ENCODE data around the gene CLPTM1L. TPM values are rescaled to one million over a fixed set of nuclear protein-coding genes. Genes with fewer than 3 reads are reported as not detected.

CLPTM1L gene
- total and polyA plus RNA-seq, 9 of the 15 experiments (the other 6 are each of a cell fraction or from before 2014, with no cell fraction given): 3.5 to 217 (median 177) TPM

GRCh38 chr5:1387876-1388275, 43.0 kb upstream of the CLPTM1L start:
- H4K20me1 ChIP-seq (replicated peaks; ENCODE audit: control insufficient read depth, insufficient read depth, low read length): peaks cover 23% of the 10 kb centered on the region
- no peak for FAIRE-seq
- H2AFZ ChIP-seq (ENCODE audit: low read depth, low read length): no peak overlapping the region
- POLR2A ChIA-PET: no interaction called here
- peaks cover 38 to 91% of the 10 kb centered on the region in 2 experiments for H3K27me3 ChIP-seq (ENCODE audit: control insufficient read depth in 2 of 2, insufficient read depth in 2 of 2, low read length in 2 of 2)
- H3K9ac ChIP-seq (ENCODE audit: insufficient read depth in 1 of 2, low read depth in 2 of 2, low read length in 2 of 2): no peak overlapping the region
- H3K4me1 ChIP-seq (replicated peaks in 1 of 2; ENCODE audit: control insufficient read depth in 2 of 2, insufficient read depth in 2 of 2, low read length in 2 of 2): peaks cover 4 to 16% of the 10 kb centered on the region in 2 experiments; a peak in 3 of 5 replicates
- no peaks in the 10 kb centered on the region for H3K9me3 ChIP-seq (replicated peaks; ENCODE audit: control insufficient read depth, insufficient read depth, low read depth, low read length)
- no peak for DNase-seq (ENCODE audit: extremely low read depth in 1 of 4, low spot score in 3 of 4)
- no peak overlapping the region for H3K4me3 ChIP-seq
- H3K79me2 ChIP-seq (ENCODE audit: control insufficient read depth, insufficient read depth, low read length): no peaks in the 10 kb centered on the region
- no peak overlapping the region for H3K27ac ChIP-seq (ENCODE audit: extremely low read depth, low read depth, low read length)
- in situ Hi-C loops (cut with MboI): no loop called here
- H3K9me1 ChIP-seq (ENCODE audit: control insufficient read depth, insufficient read depth, low read length): no peaks in the 10 kb centered on the region
- WGBS (ENCODE audit: insufficient coverage, low coverage, missing lambda C conversion rate): 1% methylated on average over 5 of the region's 5 CpGs
- intact Hi-C loops (cut with micrococcal nuclease): loop anchor here (10.0 kb wide), 1 partner anchor 257 kb away; no protein-coding TSS in a partner anchor
- no peak overlapping the region for H3K4me2 ChIP-seq (ENCODE audit: insufficient read depth, low read length)
- no peak for ATAC-seq
- CTCF ChIA-PET (ENCODE audit: low intra/inter-chr PET ratio): no interaction called here
- TF ChIP-seq ZNF384 (IDR thresholded peaks at IDR 0.05; ENCODE audit: low read depth, low read length) (no peak), KDM4B (IDR thresholded peaks at IDR 0.05; ENCODE audit: borderline replicate concordance in 2 of 2, low read depth in 1 of 2) (no peak), RNF2 (IDR thresholded peaks at IDR 0.05) (no peak), BRF1 (IDR thresholded peaks at IDR 0.05; ENCODE audit: borderline replicate concordance, extremely low read depth, insufficient read length) (no peak), ZBED1 (IDR thresholded peaks at IDR 0.05) (no peak), CCAR2 (IDR thresholded peaks at IDR 0.05; ENCODE audit: low read depth, low read length) (no peak), FOXP1 (CRISPR knock-in tag; IDR thresholded peaks at IDR 0.05) (no peak), ZBTB17 (CRISPR knock-in tag; IDR thresholded peaks at IDR 0.05) (no peak)
- BruUV-seq (replicated peaks): no TSS peak
- no peaks in the 10 kb centered on the region for H3K36me3 ChIP-seq (ENCODE audit: control insufficient read depth, insufficient read depth, low read length)

Data from K562 (cell line).